ENCODE data around the gene TEX12.

- TF ChIP-seq EZH2 (IDR thresholded peaks at IDR 0.05; ENCODE audit: insufficient read depth, low read length) (no peak), CTCF (IDR thresholded peaks at IDR 0.05; ENCODE audit: insufficient read depth, low read depth, low read length) (no peak)
These were observed 3.1 kb upstream of the TEX12 start, which contains the start of gene IL18 for GRCh38 chr11:112163875-112164685.
